ENCODE data around the gene PSD. TPM values are rescaled to one million over a fixed set of nuclear protein-coding genes. Genes with fewer than 3 reads are reported as not detected.

PSD gene
- total RNA-seq, 1 experiment from 2014 or later = 0.75 TPM

- intact Hi-C loops (cut with micrococcal nuclease) = loop anchor here (2.0 to 10.0 kb wide), 4 partner anchors 19 to 197 kb away; partner anchors contain the start of genes ELOVL3 and NFKB2
- DNase-seq (ENCODE audit: unreplicated experiment) = no peak
- ChIA-PET POLR2A (interaction anchor here (0.6 to 6.1 kb wide), 21 partner anchors 9 to 1940 kb away, joined by 3 to 119 read pairs (median 6); partner anchors contain the start of genes ACTR1A, C10orf95, CUEDC2 and NFKB2), CTCF (interaction anchor here (0.8 to 8.6 kb wide), 10 partner anchors 11 to 253 kb away, joined by 3 to 137 read pairs (median 7); partner anchors contain the start of genes C10orf95, CUEDC2 and NFKB2)
- Mint-ChIP-seq H3K4me3 (ENCODE audit: unreplicated experiment) (peak overlapping the region; percentile 99), H3K9me3 (ENCODE audit: unreplicated experiment) (no peaks in the 10 kb centered on the region), H3K27me3 (ENCODE audit: insufficient read depth, unreplicated experiment) (peaks cover 1% of the 10 kb centered on the region), H3K4me1 (ENCODE audit: insufficient read depth, unreplicated experiment) (peaks cover 5% of the 10 kb centered on the region), H3K27ac (ENCODE audit: low read depth, unreplicated experiment) (peak overlapping the region; percentile 94), H3K36me3 (ENCODE audit: insufficient read depth, unreplicated experiment) (peaks cover 17% of the 10 kb centered on the region)
- TF ChIP-seq, protein P1, sequence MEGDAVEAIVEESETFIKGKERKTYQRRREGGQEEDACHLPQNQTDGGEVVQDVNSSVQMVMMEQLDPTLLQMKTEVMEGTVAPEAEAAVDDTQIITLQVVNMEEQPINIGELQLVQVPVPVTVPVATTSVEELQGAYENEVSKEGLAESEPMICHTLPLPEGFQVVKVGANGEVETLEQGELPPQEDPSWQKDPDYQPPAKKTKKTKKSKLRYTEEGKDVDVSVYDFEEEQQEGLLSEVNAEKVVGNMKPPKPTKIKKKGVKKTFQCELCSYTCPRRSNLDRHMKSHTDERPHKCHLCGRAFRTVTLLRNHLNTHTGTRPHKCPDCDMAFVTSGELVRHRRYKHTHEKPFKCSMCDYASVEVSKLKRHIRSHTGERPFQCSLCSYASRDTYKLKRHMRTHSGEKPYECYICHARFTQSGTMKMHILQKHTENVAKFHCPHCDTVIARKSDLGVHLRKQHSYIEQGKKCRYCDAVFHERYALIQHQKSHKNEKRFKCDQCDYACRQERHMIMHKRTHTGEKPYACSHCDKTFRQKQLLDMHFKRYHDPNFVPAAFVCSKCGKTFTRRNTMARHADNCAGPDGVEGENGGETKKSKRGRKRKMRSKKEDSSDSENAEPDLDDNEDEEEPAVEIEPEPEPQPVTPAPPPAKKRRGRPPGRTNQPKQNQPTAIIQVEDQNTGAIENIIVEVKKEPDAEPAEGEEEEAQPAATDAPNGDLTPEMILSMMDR (IDR thresholded peaks at IDR 0.05; ENCODE audit: unreplicated experiment) = no peak
- no TSS peak for BruUV-seq (replicated peaks)
Observed at GRCh38 chr10:102421507-102421756, 2.8 kb upstream of the PSD start.

DNA sequence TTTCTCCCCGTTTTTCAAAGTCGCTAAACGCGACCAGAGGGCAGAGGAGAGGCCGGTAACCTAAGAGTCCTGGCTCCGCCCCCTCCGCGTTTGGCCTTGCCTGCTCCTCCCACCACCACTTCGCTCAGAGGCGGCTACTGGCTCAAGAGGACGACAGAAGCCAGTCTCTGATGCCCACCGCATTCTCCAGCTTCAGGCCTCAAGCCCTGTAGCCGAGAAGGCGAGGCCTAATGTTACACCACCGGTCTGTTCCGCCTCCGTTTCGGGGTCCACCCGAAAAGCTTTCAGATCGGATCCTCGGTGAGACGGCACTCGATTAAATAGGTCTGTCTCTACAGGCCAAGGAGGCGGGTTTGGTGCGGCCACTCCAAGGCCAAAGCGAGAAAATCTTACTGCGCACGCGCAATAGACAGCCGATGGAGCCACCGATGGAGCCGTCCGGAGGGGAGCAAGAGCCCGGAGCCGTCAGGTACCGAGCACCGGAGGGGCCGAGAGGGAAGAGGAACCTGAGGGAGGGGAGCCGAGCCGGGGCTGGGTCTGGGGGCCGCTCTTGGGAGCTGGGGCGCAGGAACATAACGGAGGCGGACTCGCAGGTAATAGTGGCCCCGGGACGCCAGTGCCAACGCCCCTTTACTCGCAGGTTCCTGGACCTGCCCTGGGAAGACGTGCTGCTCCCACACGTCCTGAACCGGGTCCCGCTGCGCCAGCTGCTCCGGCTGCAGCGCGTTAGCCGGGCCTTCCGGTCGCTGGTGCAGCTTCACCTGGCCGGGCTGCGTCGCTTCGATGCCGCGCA is 2.3 kb upstream of the PSD start, which contains the start of gene FBXL15:
Gene FBXL15, plus strand, starts transcription at position 123 of the 793 bp plus-strand sequence. Its CDS starts 294 bp downstream, at position 417.
- peaks cover 6% of the 10 kb centered on the region for H3K27me3 Mint-ChIP-seq (ENCODE audit: insufficient read depth, unreplicated experiment)
- peak; percentile 98 for DNase-seq (ENCODE audit: unreplicated experiment)
- peak within 1 kb of the TSS; percentile 99 for H3K4me3 Mint-ChIP-seq (ENCODE audit: unreplicated experiment)
- CTCF ChIA-PET = interaction anchor here (0.6 to 8.6 kb wide), 16 partner anchors 12 to 330 kb away, joined by 3 to 137 read pairs (median 4); partner anchors contain the start of genes CUEDC2 and NFKB2
- no TSS peak for BruUV-seq (replicated peaks)
- H3K36me3 Mint-ChIP-seq (ENCODE audit: insufficient read depth, unreplicated experiment) = peaks cover 17% of the 10 kb centered on the region
- peaks cover 5% of the 10 kb centered on the region for H3K4me1 Mint-ChIP-seq (ENCODE audit: insufficient read depth, unreplicated experiment)
- peak within 1 kb of the TSS; percentile 94 for H3K27ac Mint-ChIP-seq (ENCODE audit: low read depth, unreplicated experiment)
- POLR2A ChIA-PET = interaction anchor here (0.6 to 6.1 kb wide), 30 partner anchors 8 to 1939 kb away, joined by 3 to 119 read pairs (median 5); partner anchors contain the start of genes ACTR1A, C10orf95, CUEDC2 and GBF1
- intact Hi-C loops (cut with micrococcal nuclease) = loop anchor here (2.0 to 10.0 kb wide), 4 partner anchors 18 to 196 kb away; partner anchors contain the start of genes ELOVL3 and NFKB2
- TF ChIP-seq, protein P1 (IDR thresholded peaks at IDR 0.05; ENCODE audit: unreplicated experiment) = no peak
- H3K9me3 Mint-ChIP-seq (ENCODE audit: unreplicated experiment) = no peaks in the 10 kb centered on the region

DNA sequence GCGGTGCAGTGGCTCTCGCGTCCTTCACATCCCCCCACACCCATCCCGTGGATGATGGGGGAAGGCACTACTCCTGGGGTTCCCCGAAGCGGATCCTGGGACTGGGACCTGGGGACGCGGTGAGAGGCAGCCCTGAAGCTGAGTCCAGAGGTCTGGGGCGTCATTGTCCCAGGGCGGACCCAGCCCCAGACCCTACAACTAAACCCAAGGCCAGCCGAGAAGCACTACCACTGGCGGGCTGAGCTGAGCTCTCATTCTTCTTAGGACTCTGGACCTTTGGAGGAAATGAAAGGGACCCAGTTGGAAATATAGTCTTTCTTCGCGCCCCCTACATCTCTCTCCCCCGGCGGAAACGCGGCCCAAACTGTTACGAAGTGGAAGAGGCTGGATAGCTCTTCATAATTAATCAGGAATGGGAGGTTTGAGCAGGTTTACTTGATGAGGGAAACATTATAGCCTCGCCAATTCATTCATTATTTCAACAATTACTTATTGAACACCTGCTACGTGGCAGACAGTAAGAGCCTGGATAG is 1.7 kb upstream of the PSD start:
- CTCF ChIA-PET = interaction anchor here (0.6 to 8.6 kb wide), 12 partner anchors 12 to 330 kb away, joined by 3 to 137 read pairs (median 4); partner anchors contain the start of genes CUEDC2 and NFKB2
- intact Hi-C loops (cut with micrococcal nuclease) = loop anchor here (2.0 to 10.0 kb wide), 4 partner anchors 17 to 195 kb away; partner anchors contain the start of genes ELOVL3 and NFKB2
- POLR2A ChIA-PET = interaction anchor here (0.7 to 6.1 kb wide), 26 partner anchors 11 to 742 kb away, joined by 3 to 119 read pairs (median 5); partner anchors contain the start of genes ACTR1A, C10orf95, CUEDC2 and GBF1
- Mint-ChIP-seq H3K4me3 (ENCODE audit: unreplicated experiment) (peak overlapping the region; percentile 99), H3K36me3 (ENCODE audit: insufficient read depth, unreplicated experiment) (peaks cover 17% of the 10 kb centered on the region), H3K9me3 (ENCODE audit: unreplicated experiment) (no peaks in the 10 kb centered on the region), H3K27ac (ENCODE audit: low read depth, unreplicated experiment) (peak overlapping the region; percentile 94), H3K27me3 (ENCODE audit: insufficient read depth, unreplicated experiment) (peaks cover 11% of the 10 kb centered on the region), H3K4me1 (ENCODE audit: insufficient read depth, unreplicated experiment) (peaks cover 5% of the 10 kb centered on the region)
- DNase-seq (ENCODE audit: unreplicated experiment) = no peak
- TF ChIP-seq, protein P1 (IDR thresholded peaks at IDR 0.05; ENCODE audit: unreplicated experiment) = no peak
- no TSS peak for BruUV-seq (replicated peaks)

Data from MCF 10A (cell line).